DOHH2 (cell line): Measurements from ENCODE around the gene PTPRN2.

Experiments used
- CTCF ChIP-seq: fragments of 200-600 bp; sonication (generic); IDR thresholded peaks from one replicate; pipeline ENCODE4 v1.5.1; 2014; ENCODE audit warnings: antibody characterized with exemption, mild to moderate bottlenecking, low read depth, low read length; ENCODE audit not compliant: poor library complexity, severe bottlenecking
- EZH2phosphoT487 ChIP-seq: fragments of 200-600 bp; sonication (generic); IDR thresholded peaks from 2 replicates; pipeline ENCODE4 v1.6.1; 2017; ENCODE audit warnings: borderline replicate concordance, mild to moderate bottlenecking, antibody characterized with exemption, low read length, moderate library complexity, mixed read lengths

GRCh38 chr7:158351051-158351450, 236.6 kb downstream of the PTPRN2 start:
- TF ChIP-seq CTCF (no peak), EZH2phosphoT487 (no peak)
